ENCODE measurements around the gene INTS3.

INTS3 gene

GRCh38 chr1:153733970-153734369, 6.1 kb downstream of the INTS3 start:
- no peak overlapping the region for H3K4me3 ChIP-seq (ENCODE audit: low read depth, low read length)
- TF ChIP-seq CTCF (IDR thresholded peaks at IDR 0.05; ENCODE audit: insufficient read depth, low read depth, low read length, missing control alignments): no peak
- DNase-seq (ENCODE audit: low read depth): no peak

- H3K4me3 ChIP-seq (ENCODE audit: low read depth, low read length): peak overlapping the region; percentile 16
- TF ChIP-seq CTCF (IDR thresholded peaks at IDR 0.05; ENCODE audit: insufficient read depth, low read depth, low read length, missing control alignments): no peak
- peak; percentile 38 for DNase-seq (ENCODE audit: low read depth)
These were observed 6.7 kb downstream of the INTS3 start for GRCh38 chr1:153734396-153735089.

GRCh38 chr1:153735090-153735420, 7.2 kb downstream of the INTS3 start:
- H3K4me3 ChIP-seq (ENCODE audit: low read depth, low read length): no peak overlapping the region
- no peak for DNase-seq (ENCODE audit: low read depth)
- no peak for TF ChIP-seq CTCF (IDR thresholded peaks at IDR 0.05; ENCODE audit: insufficient read depth, low read depth, low read length, missing control alignments)

- H3K4me3 ChIP-seq (ENCODE audit: low read depth, low read length): no peak overlapping the region
- TF ChIP-seq CTCF (IDR thresholded peaks at IDR 0.05; ENCODE audit: insufficient read depth, low read depth, low read length, missing control alignments): no peak
- no peak for DNase-seq (ENCODE audit: low read depth)
These were observed 14.1 kb downstream of the INTS3 start for GRCh38 chr1:153741986-153742385.

GRCh38 chr1:153742411-153743142, 14.7 kb downstream of the INTS3 start:
- DNase-seq (ENCODE audit: low read depth): peak; percentile 72
- TF ChIP-seq CTCF (IDR thresholded peaks at IDR 0.05; ENCODE audit: insufficient read depth, low read depth, low read length, missing control alignments): no peak
- H3K4me3 ChIP-seq (ENCODE audit: low read depth, low read length): no peak overlapping the region

GRCh38 chr1:153745417-153745816, 17.6 kb downstream of the INTS3 start:
- TF ChIP-seq CTCF (IDR thresholded peaks at IDR 0.05; ENCODE audit: insufficient read depth, low read depth, low read length, missing control alignments): no peak
- no peak overlapping the region for H3K4me3 ChIP-seq (ENCODE audit: low read depth, low read length)
- DNase-seq (ENCODE audit: low read depth): no peak
